GM10248 (cell line): ENCODE data around the gene LRRC32.

Experiments
- CTCF ChIA-PET: fragments of 300-600 bp; sonication (Branson Sonifier 250); formaldehyde crosslinking; extraction: SDS; loops from one replicate; lab custom pipeline; 2021; ENCODE audit warnings: antibody characterized with exemption; lab: Yijun Ruan, JAX
- POLR2A ChIA-PET: fragments of 350-650 bp; sonication (Branson Sonifier 250); formaldehyde crosslinking; extraction: SDS; loops from one replicate; lab custom pipeline; 2020; ENCODE audit warnings: antibody characterized with exemption; lab: Yijun Ruan, JAX
- DNase-seq: peaks from one replicate; pipeline ENCODE4 v3.0.0; 2012; ENCODE audit errors: extremely low spot score
- CTCF ChIP-seq: IDR thresholded peaks from 2 replicates; pipeline ENCODE4 v1.5.1; 2012; ENCODE audit warnings: mild to moderate bottlenecking, low read depth; ENCODE audit errors: extremely low read depth, missing control alignments, control extremely low read depth

Gene LRRC32

GRCh38 chr11:76676636-76677457 is 6.3 kb upstream of the LRRC32 start:
- CTCF ChIA-PET = interaction anchor here (1.0 to 9.4 kb wide), 4 partner anchors 9 to 99 kb away, joined by 3 to 72 read pairs (median 4); no protein-coding TSS in a partner anchor
- TF ChIP-seq CTCF = no peak
- no peak for DNase-seq
- POLR2A ChIA-PET = no interaction called here

GRCh38 chr11:76674517-76675400 is 4.2 kb upstream of the LRRC32 start:
- CTCF ChIA-PET = interaction anchor here (9.4 kb wide), 1 partner anchor 76 kb away, joined by 72 read pairs; no protein-coding TSS in a partner anchor
- peak; percentile 62 for DNase-seq
- POLR2A ChIA-PET = no interaction called here
- TF ChIP-seq CTCF = no peak

- no peak for DNase-seq
- no peak for TF ChIP-seq CTCF
- CTCF ChIA-PET = interaction anchor here (0.9 to 9.4 kb wide), 6 partner anchors 9 to 466 kb away, joined by 3 to 72 read pairs (median 4); no protein-coding TSS in a partner anchor
- POLR2A ChIA-PET = no interaction called here
Measured at GRCh38 chr11:76673176-76674142, 2.9 kb upstream of the LRRC32 start.

GRCh38 chr11:76672431-76673175 is 2.1 kb upstream of the LRRC32 start:
- TF ChIP-seq CTCF = no peak
- DNase-seq = peak; percentile 75
- ChIA-PET POLR2A (no interaction called here), CTCF (interaction anchor here (1.0 to 9.4 kb wide), 8 partner anchors 8 to 466 kb away, joined by 3 to 72 read pairs (median 4); partner anchors contain the start of gene WNT11)

GRCh38 chr11:76671626-76672309 is 1.2 kb upstream of the LRRC32 start:
- no peak for DNase-seq
- no peak for TF ChIP-seq CTCF
- POLR2A ChIA-PET = no interaction called here
- CTCF ChIA-PET = interaction anchor here (0.7 to 9.4 kb wide), 8 partner anchors 9 to 465 kb away, joined by 3 to 72 read pairs (median 4); partner anchors contain the start of gene WNT11
